ENCODE measurements around the gene RHOF.

DNA sequence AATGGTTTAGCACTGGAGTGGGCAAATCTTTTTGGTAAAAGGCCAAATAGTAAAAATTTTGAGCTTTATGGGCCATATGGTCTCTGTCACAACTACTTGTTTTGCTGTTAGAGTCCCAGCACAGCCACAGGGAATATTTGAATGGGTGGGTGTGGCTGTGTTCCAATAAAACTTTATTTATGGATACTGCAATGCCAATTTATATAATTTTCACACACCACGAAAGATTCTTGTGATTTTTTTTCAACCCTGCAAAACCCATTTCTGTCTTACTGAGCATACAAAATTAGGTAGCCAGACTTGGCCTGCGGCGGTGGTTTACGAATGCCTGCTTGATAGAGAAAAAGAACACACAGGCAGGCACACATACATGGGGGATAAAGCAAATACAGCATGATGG lies 52.6 kb downstream of the RHOF start:
- TF ChIP-seq ZNF8 (CRISPR knock-in tag; IDR thresholded peaks at IDR 0.05) (no peak), ISL1 (CRISPR knock-in tag; IDR thresholded peaks at IDR 0.05) (no peak), PATZ1 (CRISPR knock-in tag; IDR thresholded peaks at IDR 0.05; ENCODE audit: borderline replicate concordance) (no peak), PPARA (CRISPR knock-in tag; IDR thresholded peaks at IDR 0.05; ENCODE audit: borderline replicate concordance) (no peak), ARNTL (CRISPR knock-in tag; IDR thresholded peaks at IDR 0.05; ENCODE audit: borderline replicate concordance, low read depth) (no peak), ZFP30 (CRISPR knock-in tag; IDR thresholded peaks at IDR 0.05) (no peak), SNAI2 (CRISPR knock-in tag; IDR thresholded peaks at IDR 0.05) (no peak), ZC3H10 (CRISPR knock-in tag; IDR thresholded peaks at IDR 0.05) (no peak), ZFP3 (CRISPR knock-in tag; IDR thresholded peaks at IDR 0.05) (no peak), GLIS3 (CRISPR knock-in tag; IDR thresholded peaks at IDR 0.05) (no peak), BACH2 (CRISPR knock-in tag; IDR thresholded peaks at IDR 0.05; ENCODE audit: borderline replicate concordance) (no peak), CSRNP3 (CRISPR knock-in tag; IDR thresholded peaks at IDR 0.05) (no peak), RARB (CRISPR knock-in tag; IDR thresholded peaks at IDR 0.05) (no peak)
- TF ChIP-seq, protein P1, sequence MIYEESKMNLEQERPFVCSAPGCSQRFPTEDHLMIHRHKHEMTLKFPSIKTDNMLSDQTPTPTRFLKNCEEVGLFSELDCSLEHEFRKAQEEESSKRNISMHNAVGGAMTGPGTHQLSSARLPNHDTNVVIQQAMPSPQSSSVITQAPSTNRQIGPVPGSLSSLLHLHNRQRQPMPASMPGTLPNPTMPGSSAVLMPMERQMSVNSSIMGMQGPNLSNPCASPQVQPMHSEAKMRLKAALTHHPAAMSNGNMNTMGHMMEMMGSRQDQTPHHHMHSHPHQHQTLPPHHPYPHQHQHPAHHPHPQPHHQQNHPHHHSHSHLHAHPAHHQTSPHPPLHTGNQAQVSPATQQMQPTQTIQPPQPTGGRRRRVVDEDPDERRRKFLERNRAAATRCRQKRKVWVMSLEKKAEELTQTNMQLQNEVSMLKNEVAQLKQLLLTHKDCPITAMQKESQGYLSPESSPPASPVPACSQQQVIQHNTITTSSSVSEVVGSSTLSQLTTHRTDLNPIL (CRISPR knock-in tag; IDR thresholded peaks at IDR 0.05; ENCODE audit: low read depth) = no peak

Measured in SK-N-SH treated with all-trans-retinoic acid at 6 μM for 48 hours (cell line).